OCI-LY3 (cell line): ENCODE results near the gene SEC24D.

ENCODE experiments used
- CTCF ChIP-seq: fragments of 200-600, 300-600 bp; sonication (generic); IDR thresholded peaks from 2 replicates; pipeline ENCODE4 v1.5.1; 2014; ENCODE audit warnings: antibody characterized with exemption, low read length, low read depth
- EZH2phosphoT487 ChIP-seq: fragments of 200-600 bp; shearing (Covaris generic); IDR thresholded peaks from 2 replicates; pipeline ENCODE4 v1.6.1; 2018; ENCODE audit warnings: antibody characterized with exemption, mixed run types, low read depth

DNA sequence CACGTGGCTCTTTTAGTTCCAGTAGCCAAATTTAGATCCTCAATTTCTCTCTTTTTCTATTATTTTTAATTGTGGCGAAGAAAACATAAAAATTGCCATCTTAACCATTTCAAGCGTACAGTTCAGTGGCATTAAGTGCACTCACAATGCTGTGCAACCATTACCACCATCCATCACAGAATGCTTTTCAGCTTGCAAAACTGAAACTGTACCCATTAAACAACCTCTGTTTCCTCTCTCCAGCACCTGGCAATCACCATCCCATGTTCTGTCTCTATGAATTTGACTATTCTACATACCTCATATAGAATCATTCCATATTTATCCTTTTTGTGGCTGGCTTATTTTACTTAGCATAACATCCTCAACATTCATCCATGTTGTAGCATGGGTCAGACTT lies 75.8 kb downstream of the SEC24D start:
- TF ChIP-seq CTCF (no peak), EZH2phosphoT487 (no peak)
